Skeletal muscle tissue (tissue), 4 donors: Measurements from ENCODE around the gene HERC5. TPM values are rescaled to one million over a fixed set of nuclear protein-coding genes. Genes with fewer than 3 reads are reported as not detected.
"Not testable (repeated sequence)": the region's sequence is repeated elsewhere in the genome, so short reads cannot be mapped to it uniquely, and the experiment has no call there.

Experiments used
- H3K27ac ChIP-seq: one replicate; pipeline ENCODE4 v1.7.0; 2013; ENCODE audit warnings: mild to moderate bottlenecking, low read depth, low read length, inconsistent platforms
- H3K27me3 ChIP-seq, 3 donors: one replicate each; pipeline ENCODE4 v1.7.0; 2013; ENCODE audit warnings: low read length in 3 of 3; ENCODE audit not compliant: control insufficient read depth in 3 of 3, insufficient read depth in 3 of 3
- H3K36me3 ChIP-seq, 3 donors: one replicate each; pipeline ENCODE4 v1.7.0; 2013; ENCODE audit warnings: low read length in 3 of 3; ENCODE audit not compliant: control insufficient read depth in 3 of 3, insufficient read depth in 3 of 3
- H3K4me1 ChIP-seq, 3 donors: one replicate each; pipeline ENCODE4 v1.7.0; 2013; ENCODE audit warnings: low read length in 3 of 3, mild to moderate bottlenecking in 3 of 3; ENCODE audit not compliant: control insufficient read depth in 3 of 3, insufficient read depth in 3 of 3
- H3K4me3 ChIP-seq, 3 donors: one replicate each; pipeline ENCODE4 v1.7.0; 2013; ENCODE audit warnings: low read length in 3 of 3
- H3K9ac ChIP-seq, 3 donors: one replicate each; pipeline ENCODE4 v1.7.0; 2013; ENCODE audit warnings: low read length in 3 of 3, mild to moderate bottlenecking in 3 of 3, moderate library complexity in 2 of 3, low read depth in 1 of 3
- H3K9me3 ChIP-seq, 3 donors: one replicate each; pipeline ENCODE4 v1.7.0; 2013; ENCODE audit warnings: low read length in 3 of 3; ENCODE audit not compliant: control insufficient read depth in 3 of 3
- total RNA-seq: library from RNA; depleted of rRNA; stranded (reverse); fragments of >200 nt; gene quantifications from one replicate; pipeline ENCODE4 v1.2.3, GENCODE V29; 2014
- donor health status: Osteomylitis.

HERC5 gene
- total RNA-seq, 1 donor from 2014 or later = 5.7 TPM

DNA sequence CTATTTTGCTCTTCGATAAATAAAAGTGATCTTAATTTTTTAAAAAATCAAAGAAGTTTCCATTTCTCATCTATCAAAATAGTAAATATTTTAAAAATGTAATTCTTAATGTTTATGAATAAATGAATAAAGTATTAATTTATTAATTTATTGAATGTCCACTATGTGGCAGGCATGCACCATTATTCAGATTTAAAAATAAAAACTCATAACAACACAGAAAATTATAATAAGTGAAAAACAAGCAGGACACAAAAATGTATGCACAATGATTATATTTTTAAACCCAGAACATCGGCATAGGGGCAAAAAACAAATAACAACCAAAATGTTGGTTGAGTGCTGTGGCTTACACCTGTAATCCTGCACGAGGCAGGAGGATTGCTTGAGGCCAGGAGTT is 71.9 kb downstream of the HERC5 start:
- H3K27ac ChIP-seq = no peak overlapping the region
- peaks cover 7 to 14% (median 7%) of the 10 kb centered on the region in 3 donors for H3K4me1 ChIP-seq
- H3K36me3 ChIP-seq = peaks cover 0 to 5% (median 0%) of the 10 kb centered on the region in 3 donors
- H3K27me3 ChIP-seq = no peaks in the 10 kb centered on the region
- no peak overlapping the region for H3K4me3 ChIP-seq
- no peaks in the 10 kb centered on the region for H3K9me3 ChIP-seq
- no peak overlapping the region for H3K9ac ChIP-seq

GRCh38 chr4:88531549-88531948 is 74.6 kb downstream of the HERC5 start:
- Histone ChIP-seq H3K27ac (no peak overlapping the region), H3K27me3 (no peaks in the 10 kb centered on the region), H3K4me3 (no peak overlapping the region), H3K9me3 (no peaks in the 10 kb centered on the region), H3K36me3 (peaks cover 0 to 5% (median 0%) of the 10 kb centered on the region in 3 donors), H3K4me1 (no peaks in the 10 kb centered on the region), H3K9ac (no peak overlapping the region)

DNA sequence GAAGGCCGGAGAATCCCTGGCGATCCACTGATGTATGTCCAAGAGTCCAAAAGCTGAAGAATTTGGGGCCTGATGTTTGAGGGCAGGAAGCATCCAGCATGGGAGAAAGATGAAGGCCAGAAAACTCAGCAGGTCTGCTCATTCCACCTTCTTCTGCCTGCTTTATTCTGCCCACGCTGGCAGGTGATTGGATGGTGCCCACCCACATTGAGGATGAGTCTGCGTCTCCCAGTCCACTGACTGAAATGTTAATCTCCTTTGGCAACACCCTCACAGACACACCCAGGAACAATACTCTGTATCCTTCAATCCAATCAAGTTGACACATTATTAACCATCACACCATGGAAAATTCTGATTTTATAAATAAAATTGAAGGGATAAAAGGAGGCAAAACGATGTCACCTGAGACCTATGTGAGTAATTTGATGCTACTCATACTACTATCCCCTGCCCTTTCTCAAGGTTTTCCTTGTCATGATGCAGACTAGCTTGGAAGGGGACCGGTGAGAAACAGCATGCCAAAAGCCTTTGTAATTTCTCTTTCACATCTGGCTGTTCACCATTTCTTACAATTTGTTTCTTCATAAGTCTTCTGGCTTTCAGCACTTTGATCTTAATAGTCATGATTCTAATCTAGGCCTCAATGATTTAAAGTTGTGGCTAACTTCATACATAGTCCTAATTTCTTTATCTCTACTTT is 76.3 kb downstream of the HERC5 start:
- Histone ChIP-seq H3K36me3 (no peaks in the 10 kb centered on the region), H3K4me1 (no peaks in the 10 kb centered on the region), H3K9me3 (no peaks in the 10 kb centered on the region), H3K9ac (no peak overlapping the region), H3K4me3 (no peak overlapping the region), H3K27ac (no peak overlapping the region), H3K27me3 (no peaks in the 10 kb centered on the region)

DNA sequence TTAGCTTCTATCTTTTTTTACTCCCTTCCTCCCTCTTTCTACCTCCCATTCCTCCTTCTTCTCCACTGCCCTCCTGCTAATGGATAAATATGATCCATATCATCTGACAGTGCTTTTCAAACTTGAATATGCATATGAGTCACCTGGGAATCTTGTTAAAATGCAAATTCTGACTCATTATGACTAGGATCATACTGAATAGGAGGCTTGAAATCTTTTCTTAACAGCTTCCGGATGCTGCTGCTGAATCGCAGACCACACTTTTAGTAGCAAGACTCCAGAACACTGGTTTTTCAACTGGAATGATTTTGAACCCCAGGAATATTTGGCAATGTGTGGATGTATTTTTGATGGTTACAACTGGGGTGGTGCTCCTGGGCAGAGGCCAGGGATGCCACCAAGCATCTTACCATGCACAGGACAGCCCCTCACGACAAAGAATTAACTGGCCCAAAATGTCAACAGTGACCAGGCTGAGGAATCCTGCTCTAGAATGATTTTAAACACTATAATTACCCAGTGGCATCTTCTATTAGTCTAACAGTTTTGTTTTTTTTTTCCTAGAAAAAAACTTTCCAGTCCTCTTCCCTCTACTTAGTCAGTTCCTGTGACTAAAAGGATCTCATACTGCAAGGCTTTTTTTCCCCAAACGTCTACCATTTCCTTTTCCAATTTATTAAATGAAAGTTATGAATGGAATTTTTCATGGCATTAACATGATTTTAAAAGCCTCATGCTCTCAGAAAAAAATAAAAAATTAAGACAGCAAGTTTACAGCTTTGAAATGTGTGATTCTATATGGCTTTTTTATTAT is 77.2 kb downstream of the HERC5 start:
- Histone ChIP-seq H3K4me1 (no peaks in the 10 kb centered on the region), H3K36me3 (no peaks in the 10 kb centered on the region), H3K27me3 (no peaks in the 10 kb centered on the region), H3K27ac (no peak overlapping the region), H3K9ac (no peak overlapping the region), H3K4me3 (no peak overlapping the region), H3K9me3 (no peaks in the 10 kb centered on the region)

GRCh38 chr4:88535090-88535755 is 78.3 kb downstream of the HERC5 start:
- Histone ChIP-seq H3K9me3 (no peaks in the 10 kb centered on the region), H3K9ac (no peak overlapping the region)

GRCh38 chr4:88537709-88538108 is 80.8 kb downstream of the HERC5 start:
- Histone ChIP-seq H3K27me3 (no peaks in the 10 kb centered on the region), H3K9me3 (no peaks in the 10 kb centered on the region), H3K4me3 (no peak overlapping the region), H3K36me3 (no peaks in the 10 kb centered on the region), H3K9ac (no peak overlapping the region), H3K27ac (no peak overlapping the region), H3K4me1 (no peaks in the 10 kb centered on the region)

More at GRCh38 chr4:88535090-88535755, 78.3 kb downstream of the HERC5 start:
- H3K4me1 ChIP-seq = no peaks in the 10 kb centered on the region
- no peaks in the 10 kb centered on the region for H3K27me3 ChIP-seq
- no peak overlapping the region for H3K4me3 ChIP-seq
- H3K27ac ChIP-seq = no peak overlapping the region
- no peaks in the 10 kb centered on the region for H3K36me3 ChIP-seq

DNA sequence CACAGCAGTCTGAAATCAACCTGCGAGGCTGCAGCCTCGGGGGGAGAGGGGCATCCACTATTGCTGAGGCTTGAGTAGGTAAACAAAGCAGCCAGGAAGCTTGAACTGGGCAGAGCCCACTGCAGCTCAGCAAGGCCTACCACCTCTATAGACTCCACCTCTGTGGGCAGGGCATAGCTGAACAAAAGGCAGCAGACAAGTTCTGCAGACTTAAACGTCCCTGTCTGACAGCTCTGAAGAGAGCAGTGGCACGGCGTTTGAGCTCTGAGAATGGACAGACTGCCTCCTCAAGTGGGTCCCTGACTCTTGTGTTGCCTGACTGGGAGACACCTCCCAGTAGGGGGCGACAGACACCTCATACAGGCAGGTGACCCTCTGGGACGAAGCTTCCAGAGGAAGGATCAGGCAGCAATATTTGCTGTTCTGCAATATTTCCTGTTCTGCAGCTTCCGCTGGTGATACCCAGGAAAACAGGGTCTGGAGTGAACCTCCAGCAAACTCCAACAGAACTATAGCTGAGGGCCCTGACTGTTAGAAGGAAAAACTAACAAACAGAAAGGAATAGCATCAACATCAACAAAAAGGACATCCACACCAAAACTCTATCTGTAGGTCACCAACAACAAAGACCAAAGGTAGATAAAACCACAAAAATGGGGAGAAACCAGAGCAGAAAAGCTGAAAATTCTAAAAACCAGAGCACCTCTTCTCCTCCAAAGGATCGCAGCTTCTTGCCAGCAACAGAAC is 82.6 kb downstream of the HERC5 start:
- H3K27ac ChIP-seq, H3K9ac ChIP-seq, H3K36me3 ChIP-seq, H3K4me3 ChIP-seq, H3K27me3 ChIP-seq, H3K4me1 ChIP-seq, H3K9me3 ChIP-seq: not testable (repeated sequence)

GRCh38 chr4:88549815-88550214 is 92.9 kb downstream of the HERC5 start:
- no peak overlapping the region for H3K27ac ChIP-seq
- H3K4me3 ChIP-seq = no peak overlapping the region
- no peaks in the 10 kb centered on the region for H3K4me1 ChIP-seq
- no peak overlapping the region for H3K9ac ChIP-seq
- no peaks in the 10 kb centered on the region for H3K36me3 ChIP-seq
- H3K27me3 ChIP-seq = no peaks in the 10 kb centered on the region
- no peaks in the 10 kb centered on the region for H3K9me3 ChIP-seq
